HepG2 (cell line): ENCODE data around the gene RAB36. TPM values are rescaled to one million over a fixed set of nuclear protein-coding genes. Genes with fewer than 3 reads are reported as not detected.
A peak's percentile ranks its signal among the peaks of the same experiment; 100 is the strongest.

Experiments used
- ETV6 ChIP-seq: sonication (generic); formaldehyde crosslinking; conservative IDR thresholded peaks from 2 replicates; pipeline ENCODE4 v1.4.0; 2020; ENCODE audit warnings: missing genetic modification reagents
- IRX3 ChIP-seq: sonication (generic); formaldehyde crosslinking; IDR thresholded peaks from 2 replicates; pipeline ENCODE4 v1.8.1; 2023; ENCODE audit warnings: mild to moderate bottlenecking, low read depth, missing genetic modification reagents, borderline replicate concordance
- TEAD3 ChIP-seq: optimal IDR thresholded peaks from 2 replicates; pipeline ENCODE3; 2016; ENCODE audit warnings: borderline replicate concordance
- ZFY ChIP-seq: sonication (generic); formaldehyde crosslinking; IDR thresholded peaks from 2 replicates; pipeline ENCODE4 v1.4.0; 2020; ENCODE audit warnings: missing genetic modification reagents
- ZNF431 ChIP-seq: sonication (generic); formaldehyde crosslinking; IDR thresholded peaks from 2 replicates; pipeline ENCODE4 v1.9.0; 2022; ENCODE audit warnings: missing genetic modification reagents, low read depth, mild to moderate bottlenecking, borderline replicate concordance
- polyA plus RNA-seq, 8 experiments: library from polyadenylated mRNA; depleted of rRNA in 3 of 8; stranded (reverse) in 7 of 8; unstranded in 1 of 8; fragments of >200 nt; fragmentation: Illumina TruSeq in 4 of 8; extraction: Trizol in 4 of 8; gene quantifications; 2 replicates each; pipeline versions ENCODE4 v1.2.1 to v1.2.3, GENCODE V29; 2011 to 2016; ENCODE audit warnings: low read depth in 4 of 8, missing spikeins in 1 of 8, mixed read lengths in 1 of 8; ENCODE audit not compliant: insufficient read depth in 1 of 8
- total RNA-seq, 5 experiments: library from RNA; depleted of rRNA; stranded (reverse); fragments of >200 nt; fragmentation: Illumina TruSeq; extraction: Trizol; gene quantifications; 2 replicates each; pipeline ENCODE4 v1.2.3, GENCODE V29; 2016; ENCODE audit warnings: low read depth in 1 of 5
- TF ChIP-seq, protein P1 (sequence below): sonication (generic); formaldehyde crosslinking; IDR thresholded peaks from 2 replicates; pipeline ENCODE4 v1.4.0; 2020; ENCODE audit warnings: missing genetic modification reagents, low read depth, mild to moderate bottlenecking, borderline replicate concordance
- TF ChIP-seq, protein P2 (sequence below): sonication (generic); formaldehyde crosslinking; IDR thresholded peaks from 2 replicates; pipeline ENCODE4 v1.4.0; 2020; ENCODE audit warnings: mild to moderate bottlenecking, missing genetic modification reagents
- TF ChIP-seq, protein P3 (sequence below): IDR thresholded peaks from 2 replicates; pipeline ENCODE4 v1.6.1; 2016; ENCODE audit warnings: missing compliant biosample characterization, missing genetic modification reagents, borderline replicate concordance
- TF ChIP-seq, protein P4 (sequence below): sonication (generic); formaldehyde crosslinking; conservative IDR thresholded peaks from 2 replicates; pipeline ENCODE4 v1.4.0; 2020; ENCODE audit warnings: mild to moderate bottlenecking, missing genetic modification reagents, moderate library complexity
- TF ChIP-seq, protein P5 (sequence below): sonication (generic); formaldehyde crosslinking; IDR thresholded peaks from 2 replicates; pipeline ENCODE4 v1.8.0; 2022; ENCODE audit warnings: mild to moderate bottlenecking, missing genetic modification reagents, moderate library complexity
- TF ChIP-seq, protein P6 (sequence below): sonication (generic); formaldehyde crosslinking; IDR thresholded peaks from 2 replicates; pipeline ENCODE4 v1.4.0; 2020; ENCODE audit warnings: mild to moderate bottlenecking, missing genetic modification reagents, borderline replicate concordance
- TF ChIP-seq, protein P7 (sequence below), 2 experiments: fragments of 450-650 bp in 1 of 2; sonication (generic) in 1 of 2; formaldehyde crosslinking; IDR thresholded peaks; 2 replicates each; pipeline versions ENCODE4 v1.5.0 to v1.8.0; 2020 to 2022; ENCODE audit warnings: mild to moderate bottlenecking in 1 of 2, missing genetic modification reagents in 1 of 2
- TF ChIP-seq, protein P8 (sequence below): sonication (generic); formaldehyde crosslinking; conservative IDR thresholded peaks from 2 replicates; pipeline ENCODE4 v1.8.0; 2022; ENCODE audit warnings: missing genetic modification reagents

RAB36 gene
- total and polyA plus RNA-seq, 2 of the 13 experiments (the other 11 are each of a cell fraction or from before 2014, with no cell fraction given): 0.24 to 0.86 TPM

DNA sequence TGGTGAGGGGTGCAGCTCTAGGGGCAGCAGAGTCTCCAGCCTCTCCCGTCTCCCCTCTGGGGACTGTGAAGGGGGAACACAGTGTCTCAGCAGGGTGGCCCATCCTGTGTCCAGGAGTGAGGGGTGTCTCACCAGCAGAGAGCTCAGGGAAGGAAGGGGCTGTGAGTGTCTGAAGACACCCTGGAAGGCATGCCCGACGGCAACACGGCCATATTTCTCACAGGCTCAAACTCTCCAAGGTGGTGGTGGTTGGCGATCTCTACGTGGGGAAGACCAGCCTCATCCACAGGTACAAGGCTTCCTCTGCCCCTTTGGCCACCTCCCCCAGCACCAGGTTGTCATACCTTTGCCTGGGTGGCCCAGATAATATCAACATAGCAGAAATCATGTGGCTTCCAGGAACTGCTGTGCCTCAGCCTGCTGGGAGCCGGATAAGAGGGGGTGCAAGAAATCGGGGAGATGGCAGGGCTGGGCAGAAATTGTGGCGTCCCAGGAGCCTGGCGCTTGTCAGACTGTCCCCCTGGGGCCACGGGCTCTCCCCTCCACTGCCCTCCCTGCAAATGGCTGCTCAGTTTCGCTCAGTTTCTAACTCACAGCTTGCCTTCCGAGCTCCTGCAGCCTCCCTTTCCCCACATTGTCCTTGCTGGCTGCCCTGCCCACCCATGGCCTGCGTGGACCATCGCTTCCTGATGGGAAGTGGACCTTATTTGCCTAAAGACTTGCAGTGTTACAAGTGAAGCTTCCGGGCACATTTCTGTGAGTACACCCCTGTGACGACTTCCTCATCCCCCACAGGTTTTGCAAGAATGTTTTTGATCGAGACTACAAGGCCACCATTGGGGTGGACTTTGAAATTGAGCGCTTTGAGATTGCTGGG, 7.2 kb downstream of the RAB36 start (continued):
- TF ChIP-seq, protein P1, sequence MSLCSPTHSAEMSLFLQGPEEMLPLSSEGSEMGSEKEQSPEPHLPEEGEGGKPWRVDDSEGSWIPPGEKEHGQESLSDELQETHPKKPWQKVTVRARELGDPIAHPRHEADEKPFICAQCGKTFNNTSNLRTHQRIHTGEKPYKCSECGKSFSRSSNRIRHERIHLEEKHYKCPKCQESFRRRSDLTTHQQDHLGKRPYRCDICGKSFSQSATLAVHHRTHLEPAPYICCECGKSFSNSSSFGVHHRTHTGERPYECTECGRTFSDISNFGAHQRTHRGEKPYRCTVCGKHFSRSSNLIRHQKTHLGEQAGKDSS (CRISPR knock-in tag): no peak
- TF ChIP-seq, protein P2, sequence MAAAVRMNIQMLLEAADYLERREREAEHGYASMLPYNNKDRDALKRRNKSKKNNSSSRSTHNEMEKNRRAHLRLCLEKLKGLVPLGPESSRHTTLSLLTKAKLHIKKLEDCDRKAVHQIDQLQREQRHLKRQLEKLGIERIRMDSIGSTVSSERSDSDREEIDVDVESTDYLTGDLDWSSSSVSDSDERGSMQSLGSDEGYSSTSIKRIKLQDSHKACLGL: no peak
- TF ChIP-seq, protein P3, sequence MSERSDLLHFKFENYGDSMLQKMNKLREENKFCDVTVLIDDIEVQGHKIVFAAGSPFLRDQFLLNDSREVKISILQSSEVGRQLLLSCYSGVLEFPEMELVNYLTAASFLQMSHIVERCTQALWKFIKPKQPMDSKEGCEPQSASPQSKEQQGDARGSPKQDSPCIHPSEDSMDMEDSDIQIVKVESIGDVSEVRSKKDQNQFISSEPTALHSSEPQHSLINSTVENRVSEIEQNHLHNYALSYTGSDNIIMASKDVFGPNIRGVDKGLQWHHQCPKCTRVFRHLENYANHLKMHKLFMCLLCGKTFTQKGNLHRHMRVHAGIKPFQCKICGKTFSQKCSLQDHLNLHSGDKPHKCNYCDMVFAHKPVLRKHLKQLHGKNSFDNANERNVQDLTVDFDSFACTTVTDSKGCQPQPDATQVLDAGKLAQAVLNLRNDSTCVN: no peak
- TF ChIP-seq TEAD3 (CRISPR knock-in tag) (peak; percentile 56), IRX3 (CRISPR knock-in tag) (no peak), ZNF431 (CRISPR knock-in tag) (no peak), ZFY (CRISPR knock-in tag) (0 out of 2 replicates have a peak, but pooled peaks have one; percentile 17), ETV6 (CRISPR knock-in tag) (no peak)
- TF ChIP-seq, protein P4, sequence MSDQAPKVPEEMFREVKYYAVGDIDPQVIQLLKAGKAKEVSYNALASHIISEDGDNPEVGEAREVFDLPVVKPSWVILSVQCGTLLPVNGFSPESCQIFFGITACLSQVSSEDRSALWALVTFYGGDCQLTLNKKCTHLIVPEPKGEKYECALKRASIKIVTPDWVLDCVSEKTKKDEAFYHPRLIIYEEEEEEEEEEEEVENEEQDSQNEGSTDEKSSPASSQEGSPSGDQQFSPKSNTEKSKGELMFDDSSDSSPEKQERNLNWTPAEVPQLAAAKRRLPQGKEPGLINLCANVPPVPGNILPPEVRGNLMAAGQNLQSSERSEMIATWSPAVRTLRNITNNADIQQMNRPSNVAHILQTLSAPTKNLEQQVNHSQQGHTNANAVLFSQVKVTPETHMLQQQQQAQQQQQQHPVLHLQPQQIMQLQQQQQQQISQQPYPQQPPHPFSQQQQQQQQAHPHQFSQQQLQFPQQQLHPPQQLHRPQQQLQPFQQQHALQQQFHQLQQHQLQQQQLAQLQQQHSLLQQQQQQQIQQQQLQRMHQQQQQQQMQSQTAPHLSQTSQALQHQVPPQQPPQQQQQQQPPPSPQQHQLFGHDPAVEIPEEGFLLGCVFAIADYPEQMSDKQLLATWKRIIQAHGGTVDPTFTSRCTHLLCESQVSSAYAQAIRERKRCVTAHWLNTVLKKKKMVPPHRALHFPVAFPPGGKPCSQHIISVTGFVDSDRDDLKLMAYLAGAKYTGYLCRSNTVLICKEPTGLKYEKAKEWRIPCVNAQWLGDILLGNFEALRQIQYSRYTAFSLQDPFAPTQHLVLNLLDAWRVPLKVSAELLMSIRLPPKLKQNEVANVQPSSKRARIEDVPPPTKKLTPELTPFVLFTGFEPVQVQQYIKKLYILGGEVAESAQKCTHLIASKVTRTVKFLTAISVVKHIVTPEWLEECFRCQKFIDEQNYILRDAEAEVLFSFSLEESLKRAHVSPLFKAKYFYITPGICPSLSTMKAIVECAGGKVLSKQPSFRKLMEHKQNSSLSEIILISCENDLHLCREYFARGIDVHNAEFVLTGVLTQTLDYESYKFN: peak; percentile 80
- TF ChIP-seq, protein P5, sequence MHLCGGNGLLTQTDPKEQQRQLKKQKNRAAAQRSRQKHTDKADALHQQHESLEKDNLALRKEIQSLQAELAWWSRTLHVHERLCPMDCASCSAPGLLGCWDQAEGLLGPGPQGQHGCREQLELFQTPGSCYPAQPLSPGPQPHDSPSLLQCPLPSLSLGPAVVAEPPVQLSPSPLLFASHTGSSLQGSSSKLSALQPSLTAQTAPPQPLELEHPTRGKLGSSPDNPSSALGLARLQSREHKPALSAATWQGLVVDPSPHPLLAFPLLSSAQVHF: no peak
- TF ChIP-seq, protein P6, sequence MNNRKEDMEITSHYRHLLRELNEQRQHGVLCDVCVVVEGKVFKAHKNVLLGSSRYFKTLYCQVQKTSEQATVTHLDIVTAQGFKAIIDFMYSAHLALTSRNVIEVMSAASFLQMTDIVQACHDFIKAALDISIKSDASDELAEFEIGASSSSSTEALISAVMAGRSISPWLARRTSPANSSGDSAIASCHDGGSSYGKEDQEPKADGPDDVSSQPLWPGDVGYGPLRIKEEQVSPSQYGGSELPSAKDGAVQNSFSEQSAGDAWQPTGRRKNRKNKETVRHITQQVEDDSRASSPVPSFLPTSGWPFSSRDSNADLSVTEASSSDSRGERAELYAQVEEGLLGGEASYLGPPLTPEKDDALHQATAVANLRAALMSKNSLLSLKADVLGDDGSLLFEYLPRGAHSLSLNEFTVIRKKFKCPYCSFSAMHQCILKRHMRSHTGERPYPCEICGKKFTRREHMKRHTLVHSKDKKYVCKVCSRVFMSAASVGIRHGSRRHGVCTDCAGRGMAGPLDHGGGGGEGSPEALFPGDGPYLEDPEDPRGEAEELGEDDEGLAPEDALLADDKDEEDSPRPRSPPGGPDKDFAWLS (CRISPR knock-in tag): no peak
- TF ChIP-seq, protein P7, sequence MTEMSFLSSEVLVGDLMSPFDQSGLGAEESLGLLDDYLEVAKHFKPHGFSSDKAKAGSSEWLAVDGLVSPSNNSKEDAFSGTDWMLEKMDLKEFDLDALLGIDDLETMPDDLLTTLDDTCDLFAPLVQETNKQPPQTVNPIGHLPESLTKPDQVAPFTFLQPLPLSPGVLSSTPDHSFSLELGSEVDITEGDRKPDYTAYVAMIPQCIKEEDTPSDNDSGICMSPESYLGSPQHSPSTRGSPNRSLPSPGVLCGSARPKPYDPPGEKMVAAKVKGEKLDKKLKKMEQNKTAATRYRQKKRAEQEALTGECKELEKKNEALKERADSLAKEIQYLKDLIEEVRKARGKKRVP (CRISPR knock-in tag; IDR thresholded peaks at IDR 0.05): no peak
- TF ChIP-seq, protein P8, sequence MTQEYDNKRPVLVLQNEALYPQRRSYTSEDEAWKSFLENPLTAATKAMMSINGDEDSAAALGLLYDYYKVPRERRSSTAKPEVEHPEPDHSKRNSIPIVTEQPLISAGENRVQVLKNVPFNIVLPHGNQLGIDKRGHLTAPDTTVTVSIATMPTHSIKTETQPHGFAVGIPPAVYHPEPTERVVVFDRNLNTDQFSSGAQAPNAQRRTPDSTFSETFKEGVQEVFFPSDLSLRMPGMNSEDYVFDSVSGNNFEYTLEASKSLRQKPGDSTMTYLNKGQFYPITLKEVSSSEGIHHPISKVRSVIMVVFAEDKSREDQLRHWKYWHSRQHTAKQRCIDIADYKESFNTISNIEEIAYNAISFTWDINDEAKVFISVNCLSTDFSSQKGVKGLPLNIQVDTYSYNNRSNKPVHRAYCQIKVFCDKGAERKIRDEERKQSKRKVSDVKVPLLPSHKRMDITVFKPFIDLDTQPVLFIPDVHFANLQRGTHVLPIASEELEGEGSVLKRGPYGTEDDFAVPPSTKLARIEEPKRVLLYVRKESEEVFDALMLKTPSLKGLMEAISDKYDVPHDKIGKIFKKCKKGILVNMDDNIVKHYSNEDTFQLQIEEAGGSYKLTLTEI (CRISPR knock-in tag): no peak
